IMR-90 (cell line): ENCODE results near the gene CREB5. TPM values are rescaled to one million over a fixed set of nuclear protein-coding genes. Genes with fewer than 3 reads are reported as not detected.

Experiments
- ATAC-seq: fragments of 200-7000 bp; cut with Tn5 transposase; 2 replicates; pipeline ENCODE4 v1.9.1; 2020; ENCODE audit warnings: low read depth, mild to moderate bottlenecking, moderate library complexity
- BruUV-seq: library from RNA; stranded (reverse); fragments of 400-500 nt; replicated peaks from 2 replicates; lab custom pipeline; 2021; lab: Mats Ljungman, UMichigan
- CTCF ChIA-PET: fragments of 300-600 bp; formaldehyde crosslinking; extraction: SDS; loops from one replicate; lab custom pipeline; 2021; ENCODE audit warnings: antibody characterized with exemption; lab: Yijun Ruan, JAX
- POLR2A ChIA-PET: fragments of 300-600 bp; sonication (Branson Sonifier 250); formaldehyde crosslinking; loops from one replicate; lab custom pipeline; 2022; ENCODE audit warnings: antibody characterized with exemption; ENCODE audit not compliant: unreplicated experiment; lab: Charles Lee
- DNase-seq: peaks from one replicate; pipeline ENCODE4 v3.0.0; 2013
- H2AFZ ChIP-seq: replicated peaks from 2 replicates; pipeline ENCODE3; 2013; ENCODE audit warnings: low read length, mild to moderate bottlenecking; ENCODE audit not compliant: poor library complexity
- H2AK5ac ChIP-seq: 2 replicates; pipeline ENCODE4 v1.6.1; 2013; ENCODE audit warnings: low read depth, low read length, inconsistent platforms
- H2AK9ac ChIP-seq: replicated peaks from 2 replicates; pipeline ENCODE3; 2013; ENCODE audit warnings: mild to moderate bottlenecking, low read depth, low read length, moderate library complexity; ENCODE audit not compliant: poor library complexity
- H2BK120ac ChIP-seq: 2 replicates; pipeline ENCODE4 v1.6.1; 2013; ENCODE audit warnings: low read depth, low read length, inconsistent platforms
- H2BK15ac ChIP-seq: 3 replicates; pipeline ENCODE4 v1.6.1; 2013; ENCODE audit warnings: low read depth, low read length, inconsistent platforms
- H2BK20ac ChIP-seq: 2 replicates; pipeline ENCODE4 v1.6.1; 2013; ENCODE audit warnings: low read depth, mild to moderate bottlenecking, inconsistent platforms, low read length, moderate library complexity
- H2BK5ac ChIP-seq: 2 replicates; pipeline ENCODE4 v1.6.1; 2013; ENCODE audit warnings: mild to moderate bottlenecking, low read depth, low read length, inconsistent platforms; ENCODE audit not compliant: poor library complexity, severe bottlenecking
- H3K14ac ChIP-seq: replicated peaks from 2 replicates; pipeline ENCODE4 v1.6.1; 2013; ENCODE audit warnings: low read depth, low read length, inconsistent platforms
- H3K18ac ChIP-seq: 2 replicates; pipeline ENCODE4 v1.6.1; 2013; ENCODE audit warnings: low read depth, low read length, control low read depth
- H3K23ac ChIP-seq: 2 replicates; pipeline ENCODE4 v1.6.1; 2013; ENCODE audit warnings: low read depth, low read length, inconsistent platforms
- H3K27ac ChIP-seq: 2 replicates; pipeline ENCODE4 v1.5.1; 2013; ENCODE audit warnings: mild to moderate bottlenecking, control low read depth, low read length; ENCODE audit not compliant: insufficient read depth
- H3K27me3 ChIP-seq: 2 replicates; pipeline ENCODE4 v1.6.1; 2013; ENCODE audit warnings: low read length; ENCODE audit not compliant: control insufficient read depth, insufficient read depth
- H3K36me3 ChIP-seq: 2 replicates; pipeline ENCODE4 v1.6.1; 2013; ENCODE audit warnings: low read length, mixed read lengths; ENCODE audit not compliant: control insufficient read depth, insufficient read depth
- H3K4ac ChIP-seq: 2 replicates; pipeline ENCODE4 v1.6.1; 2013; ENCODE audit warnings: low read depth, low read length, inconsistent platforms
- H3K4me1 ChIP-seq: 2 replicates; pipeline ENCODE4 v1.6.1; 2013; ENCODE audit warnings: low read length, mixed read lengths; ENCODE audit not compliant: control insufficient read depth, insufficient read depth
- H3K4me2 ChIP-seq: 2 replicates; pipeline ENCODE4 v1.6.1; 2013; ENCODE audit warnings: low read depth, mild to moderate bottlenecking, control low read depth, low read length, moderate library complexity
- H3K4me3 ChIP-seq: 2 replicates; pipeline ENCODE4 v1.5.1; 2013; ENCODE audit warnings: low read depth, mild to moderate bottlenecking, control low read depth, low read length, moderate library complexity; ENCODE audit not compliant: insufficient read depth
- H3K56ac ChIP-seq: 2 replicates; pipeline ENCODE4 v1.6.1; 2013; ENCODE audit warnings: low read length, inconsistent platforms; ENCODE audit not compliant: insufficient read depth; ENCODE audit errors: extremely low read depth
- H3K79me1 ChIP-seq, 2 experiments: 2 replicates each; pipeline ENCODE4 v1.6.1; 2013; ENCODE audit warnings: low read length in 2 of 2, inconsistent platforms in 1 of 2, low read depth in 1 of 2
- H3K9ac ChIP-seq: 2 replicates; pipeline ENCODE4 v1.6.1; 2013; ENCODE audit warnings: low read depth, low read length, control low read depth
- H3K9me1 ChIP-seq: 2 replicates; pipeline ENCODE4 v1.6.1; 2013; ENCODE audit warnings: low read length, inconsistent platforms; ENCODE audit not compliant: insufficient read depth
- H3K9me3 ChIP-seq: 2 replicates; pipeline ENCODE4 v1.6.1; 2013; ENCODE audit warnings: low read length; ENCODE audit not compliant: control insufficient read depth, insufficient read depth
- H4K20me1 ChIP-seq: 2 replicates; pipeline ENCODE4 v1.6.1; 2013; ENCODE audit warnings: low read length, inconsistent platforms; ENCODE audit not compliant: insufficient read depth
- H4K5ac ChIP-seq: 2 replicates; pipeline ENCODE4 v1.6.1; 2013; ENCODE audit warnings: mild to moderate bottlenecking, low read depth, low read length, control low read depth
- H4K8ac ChIP-seq, 2 experiments: 2 replicates each; pipeline ENCODE4 v1.6.1; 2013; ENCODE audit warnings: low read depth in 2 of 2, low read length in 2 of 2, control low read depth in 1 of 2, inconsistent platforms in 1 of 2
- H4K91ac ChIP-seq: 2 replicates; pipeline ENCODE4 v1.6.1; 2013; ENCODE audit warnings: low read depth, low read length, inconsistent platforms; ENCODE audit not compliant: insufficient read depth
- MAFK ChIP-seq: IDR thresholded peaks from 2 replicates; pipeline ENCODE4 v1.6.1; 2012; ENCODE audit warnings: low read depth, low read length, improper control_type of control experiment
- MXI1 ChIP-seq: IDR thresholded peaks from 2 replicates; pipeline ENCODE4 v1.6.1; 2012; ENCODE audit warnings: low read depth, mild to moderate bottlenecking, low read length, moderate library complexity, borderline replicate concordance
- RAD21 ChIP-seq: IDR thresholded peaks from 2 replicates; pipeline ENCODE4 v1.6.1; 2012; ENCODE audit warnings: low read length, improper control_type of control experiment
- RCOR1 ChIP-seq: IDR thresholded peaks from 2 replicates; pipeline ENCODE4 v1.6.1; 2012; ENCODE audit warnings: mild to moderate bottlenecking, low read length, improper control_type of control experiment; ENCODE audit not compliant: insufficient replicate concordance
- dilution Hi-C: fragments of 300-500 bp; cut with HindIII; formaldehyde crosslinking; loops from one replicate; pipeline ENCODE4 v1.14.3; 2018; ENCODE audit warnings: low sequenced_read_pairs; ENCODE audit not compliant: unreplicated experiment
- in situ Hi-C: fragments of 300-500 bp; cut with MboI; formaldehyde crosslinking; loops from 3 replicates; pipeline ENCODE4 v1.14.3; 2019; ENCODE audit warnings: low sequenced_read_pairs, inconsistent platforms, mixed read lengths
- intact Hi-C: fragments of 100-400 bp; cut with micrococcal nuclease; formaldehyde crosslinking; loops from 2 replicates; pipeline ENCODE4 v1.10.0; 2022
- polyA plus RNA-seq, 3 experiments: library from polyadenylated mRNA; depleted of rRNA; stranded (reverse); fragments of >200 nt; gene quantifications; 2 replicates each; pipeline ENCODE4 v1.2.3, GENCODE V29; 2012; ENCODE audit warnings: low replicate concordance in 1 of 3
- total RNA-seq: library from RNA; depleted of rRNA; stranded (reverse); fragments of >200 nt; gene quantifications from 2 replicates; pipeline ENCODE4 v1.2.3, GENCODE V29; 2012
- TF ChIP-seq, protein P1 (sequence below): fragments of 150-350 bp; IDR thresholded peaks from 2 replicates; pipeline ENCODE4 v1.6.1; 2017; ENCODE audit warnings: mild to moderate bottlenecking, antibody characterized with exemption, low read length, low read depth

CREB5 gene
- total and polyA plus RNA-seq, 2 of the 4 experiments (the other 2 are of a cell fraction): 7.3 to 13.1 TPM

DNA sequence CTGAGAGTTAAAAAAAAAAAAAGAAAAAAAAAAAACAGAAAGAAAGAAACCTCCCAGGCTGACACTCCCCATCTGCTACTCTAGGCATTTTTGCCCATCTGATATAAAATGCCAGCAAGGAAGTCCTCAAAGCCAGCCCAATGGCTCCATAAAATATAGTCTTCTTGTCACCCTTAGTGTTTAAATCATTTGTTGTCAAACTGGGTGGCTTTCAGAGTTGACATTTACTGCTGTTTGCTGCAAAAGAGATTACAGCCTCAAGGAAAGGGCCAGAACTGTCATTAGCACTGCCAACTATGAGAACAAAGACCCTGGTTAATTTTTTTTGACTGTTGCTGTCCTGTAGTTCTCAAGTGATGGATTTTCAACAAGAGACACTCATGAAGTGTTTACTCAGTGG is 459.3 kb downstream of the CREB5 start:
- H2BK15ac ChIP-seq: no peak overlapping the region
- ATAC-seq (no peak), DNase-seq (no peak)
- in situ Hi-C loops (no loop called here), dilution Hi-C loops (no loop called here), intact Hi-C loops (no loop called here)
- H3K4me2 ChIP-seq: no peak overlapping the region
- no peak overlapping the region for H2AK9ac ChIP-seq
- H3K9me1 ChIP-seq: no peaks in the 10 kb centered on the region
- H3K23ac ChIP-seq: no peak overlapping the region
- H3K4me1 ChIP-seq: no peaks in the 10 kb centered on the region
- no peak overlapping the region for H3K14ac ChIP-seq
- H2AK5ac ChIP-seq: no peak overlapping the region
- H3K27ac ChIP-seq: no peak overlapping the region
- H3K4me3 ChIP-seq: no peak overlapping the region
- CTCF ChIA-PET: interaction anchor here (0.6 kb wide), 1 partner anchor 440 kb away, joined by 3 read pairs; no protein-coding TSS in a partner anchor
- H2AFZ ChIP-seq: no peak overlapping the region
- no peak for TF ChIP-seq RCOR1
- TF ChIP-seq MXI1: no peak
- no peak for TF ChIP-seq RAD21
- TF ChIP-seq, protein P1, sequence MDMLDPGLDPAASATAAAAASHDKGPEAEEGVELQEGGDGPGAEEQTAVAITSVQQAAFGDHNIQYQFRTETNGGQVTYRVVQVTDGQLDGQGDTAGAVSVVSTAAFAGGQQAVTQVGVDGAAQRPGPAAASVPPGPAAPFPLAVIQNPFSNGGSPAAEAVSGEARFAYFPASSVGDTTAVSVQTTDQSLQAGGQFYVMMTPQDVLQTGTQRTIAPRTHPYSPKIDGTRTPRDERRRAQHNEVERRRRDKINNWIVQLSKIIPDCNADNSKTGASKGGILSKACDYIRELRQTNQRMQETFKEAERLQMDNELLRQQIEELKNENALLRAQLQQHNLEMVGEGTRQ: no peak
- no peak for TF ChIP-seq MAFK
- no peak overlapping the region for H3K4ac ChIP-seq
- H3K9me3 ChIP-seq: no peaks in the 10 kb centered on the region
- H3K27me3 ChIP-seq: peaks cover 7% of the 10 kb centered on the region; the same call in 1 of the 2 replicates
- H4K91ac ChIP-seq: no peak overlapping the region
- H4K8ac ChIP-seq: no peak overlapping the region
- H3K36me3 ChIP-seq: no peaks in the 10 kb centered on the region
- H3K79me1 ChIP-seq: no peaks in the 10 kb centered on the region
- no peak overlapping the region for H4K5ac ChIP-seq
- H3K9ac ChIP-seq: no peak overlapping the region
- H3K56ac ChIP-seq: no peak overlapping the region
- POLR2A ChIA-PET: interaction anchor here (0.6 kb wide), 1 partner anchor 450 kb away, joined by 6 read pairs; no protein-coding TSS in a partner anchor
- H2BK20ac ChIP-seq: no peak overlapping the region
- no peak overlapping the region for H2BK120ac ChIP-seq
- no peaks in the 10 kb centered on the region for H4K20me1 ChIP-seq
- no peak overlapping the region for H3K18ac ChIP-seq
- no peak overlapping the region for H2BK5ac ChIP-seq
- BruUV-seq: no TSS peak
